Panc1 (cell line): ENCODE measurements around the gene LHFPL3. TPM values are rescaled to one million over a fixed set of nuclear protein-coding genes. Genes with fewer than 3 reads are reported as not detected.

Experiments
- ATAC-seq: fragments of 200-7000 bp; cut with Tn5 transposase; 2 replicates; pipeline ENCODE4 v1.9.1; 2020; ENCODE audit warnings: mild to moderate bottlenecking, moderate library complexity
- BruUV-seq: library from RNA; stranded (reverse); fragments of 400-500 nt; replicated peaks from 2 replicates; lab custom pipeline; 2021; lab: Mats Ljungman, UMichigan
- CTCF ChIA-PET: fragments of 300-600 bp; sonication (Branson Sonifier 250); formaldehyde crosslinking; loops from one replicate; lab custom pipeline; 2022; ENCODE audit warnings: antibody characterized with exemption; lab: Charles Lee
- POLR2A ChIA-PET: fragments of 300-600 bp; sonication (Branson Sonifier 250); formaldehyde crosslinking; loops from one replicate; lab custom pipeline; 2022; ENCODE audit warnings: antibody characterized with exemption; lab: Charles Lee
- DNase-seq: peaks from one replicate; pipeline ENCODE4 v3.0.0-alpha.2; 2010; ENCODE audit warnings: low read depth, low spot score
- H3K27ac ChIP-seq: 2 replicates; pipeline ENCODE4 v1.5.1; 2011; ENCODE audit warnings: mild to moderate bottlenecking, low read length, inconsistent platforms
- H3K27me3 ChIP-seq: fragments of 200-500 bp; sonication (Bioruptor generic); 2 replicates; pipeline ENCODE4 v1.6.0; 2014; ENCODE audit warnings: low read length, inconsistent platforms; ENCODE audit not compliant: control insufficient read depth, insufficient read depth
- H3K36me3 ChIP-seq: fragments of 200-500 bp; sonication (Bioruptor generic); 2 replicates; pipeline ENCODE4 v1.5.1; 2014; ENCODE audit warnings: inconsistent platforms, mild to moderate bottlenecking, low read length, moderate library complexity; ENCODE audit not compliant: control insufficient read depth, insufficient read depth
- H3K4me1 ChIP-seq: 2 replicates; pipeline ENCODE4 v1.5.1; 2011; ENCODE audit warnings: inconsistent platforms, mild to moderate bottlenecking, low read length, moderate library complexity; ENCODE audit not compliant: control insufficient read depth, insufficient read depth
- H3K4me3 ChIP-seq, 2 experiments: 2 replicates each; pipeline ENCODE4 v1.5.1; 2011 to 2012; ENCODE audit warnings: low read depth in 2 of 2, low read length in 2 of 2, mild to moderate bottlenecking in 2 of 2, inconsistent platforms in 1 of 2, moderate library complexity in 1 of 2
- H3K9me3 ChIP-seq: fragments of 200-500 bp; sonication (Bioruptor generic); 2 replicates; pipeline ENCODE4 v1.5.1; 2014; ENCODE audit warnings: low read depth, mild to moderate bottlenecking, inconsistent platforms, low read length, moderate library complexity; ENCODE audit not compliant: control insufficient read depth, insufficient read depth
- CTCF ChIP-seq: fragments of 450-650 bp; IDR thresholded peaks from 2 replicates; pipeline ENCODE4 v1.5.1; 2017; ENCODE audit warnings: mild to moderate bottlenecking
- POLR2AphosphoS5 ChIP-seq: IDR thresholded peaks from 2 replicates; pipeline ENCODE4 v1.6.1; 2012; ENCODE audit warnings: mild to moderate bottlenecking, low read depth, low read length, moderate library complexity
- REST ChIP-seq, 2 experiments: IDR thresholded peaks; 2 replicates each; pipeline ENCODE4 v1.6.1; 2011 to 2012; ENCODE audit warnings: low read depth in 2 of 2, control low read depth in 1 of 2, low read length in 1 of 2, mild to moderate bottlenecking in 1 of 2, moderate library complexity in 1 of 2; ENCODE audit not compliant: insufficient read depth in 1 of 2
- SIN3A ChIP-seq: IDR thresholded peaks from 2 replicates; pipeline ENCODE4 v1.6.1; 2012; ENCODE audit warnings: low read depth, mild to moderate bottlenecking, low read length, moderate library complexity, borderline replicate concordance; ENCODE audit not compliant: insufficient read depth
- TCF7L2 ChIP-seq: IDR thresholded peaks from 2 replicates; pipeline ENCODE4 v1.6.1; 2011; ENCODE audit warnings: mild to moderate bottlenecking, low read depth, low read length, inconsistent platforms
- in situ Hi-C: cut with HindIII; loops from 2 replicates; pipeline ENCODE4 v1.10.0; 2016; ENCODE audit warnings: low sequenced_read_pairs, low pct_unique_long_range_greater_than_20kb
- intact Hi-C: fragments of 100-400 bp; cut with micrococcal nuclease; formaldehyde crosslinking; loops from one replicate; pipeline ENCODE4 v1.10.0; 2022; ENCODE audit not compliant: unreplicated experiment
- total RNA-seq: library from RNA; stranded (reverse); gene quantifications from one replicate; pipeline ENCODE4 v1.2.1, GENCODE V29; 2021; ENCODE audit not compliant: unreplicated experiment

Gene LHFPL3
- total RNA-seq, 1 experiment from 2014 or later = not detected

- H3K9me3 ChIP-seq = no peaks in the 10 kb centered on the region
- no TSS peak for BruUV-seq
- CTCF ChIA-PET = no interaction called here
- ATAC-seq (no peak), DNase-seq (no peak)
- intact Hi-C loops = no loop called here
- POLR2A ChIA-PET = no interaction called here
- no peak overlapping the region for H3K4me3 ChIP-seq
- H3K27ac ChIP-seq = no peak overlapping the region
- H3K36me3 ChIP-seq = no peaks in the 10 kb centered on the region
- in situ Hi-C loops = no loop called here
- no peaks in the 10 kb centered on the region; the same call in 1 of the 2 replicates for H3K27me3 ChIP-seq
- no peaks in the 10 kb centered on the region for H3K4me1 ChIP-seq
- TF ChIP-seq CTCF = no peak
- no peak for TF ChIP-seq SIN3A
- TF ChIP-seq TCF7L2 = no peak
- TF ChIP-seq REST (IDR thresholded peaks at IDR 0.05; ENCODE audit: insufficient read depth in 1 of 2, low read depth in 2 of 2, low read length in 1 of 2) = no peak
- TF ChIP-seq POLR2AphosphoS5 = no peak
Observed at GRCh38 chr7:104469166-104469820, 140.9 kb downstream of the LHFPL3 start.

- Histone ChIP-seq H3K27ac (no peak overlapping the region), H3K4me1 (no peaks in the 10 kb centered on the region), H3K4me3 (no peak overlapping the region), H3K9me3 (no peaks in the 10 kb centered on the region), H3K36me3 (no peaks in the 10 kb centered on the region), H3K27me3 (peaks cover 3% of the 10 kb centered on the region; the same call in 1 of the 2 replicates)
- no TSS peak for BruUV-seq
- TF ChIP-seq CTCF (no peak), TCF7L2 (no peak), REST (IDR thresholded peaks at IDR 0.05; ENCODE audit: insufficient read depth in 1 of 2, low read depth in 2 of 2, low read length in 1 of 2) (no peak), POLR2AphosphoS5 (no peak), SIN3A (no peak)
- DNase-seq (no peak), ATAC-seq (no peak)
- POLR2A ChIA-PET = no interaction called here
- intact Hi-C loops (no loop called here), in situ Hi-C loops (no loop called here)
- CTCF ChIA-PET = no interaction called here
Observed at GRCh38 chr7:104480529-104480928, 152.1 kb downstream of the LHFPL3 start.
